HG02588 (cell line): ENCODE data around the gene BSX.

Experiments used
- ATAC-seq: cut with Tn5 transposase; IDR thresholded peaks from one replicate; pipeline ENCODE4 v1.9.1; 2021; ENCODE audit warnings: mild to moderate bottlenecking, moderate library complexity; ENCODE audit not compliant: unreplicated experiment

Gene BSX

GRCh38 chr11:122981388-122982264 is at the start of gene BSX:
Gene BSX (minus strand): TSS chr11:122981834. CDS start chr11:122981671, 163 bp downstream.
- ATAC-seq: no peak

- ATAC-seq: no peak
Measured at GRCh38 chr11:123030517-123030916, 48.9 kb upstream of the BSX start.

GRCh38 chr11:123020968-123021367 is 39.3 kb upstream of the BSX start:
- ATAC-seq: peak; percentile 57

- ATAC-seq: no peak
Measured at GRCh38 chr11:123018702-123019101, 37.1 kb upstream of the BSX start.

GRCh38 chr11:123011510-123011909 is 29.9 kb upstream of the BSX start:
- no peak for ATAC-seq

- no peak for ATAC-seq
Measured at GRCh38 chr11:123006860-123007542, 25.4 kb upstream of the BSX start.

GRCh38 chr11:123000721-123001120 is 19.1 kb upstream of the BSX start:
- ATAC-seq: no peak

GRCh38 chr11:122998727-122999366 is 17.2 kb upstream of the BSX start:
- no peak for ATAC-seq

GRCh38 chr11:122995526-122995925 is 13.9 kb upstream of the BSX start:
- no peak for ATAC-seq

- ATAC-seq: no peak
Measured at GRCh38 chr11:122984186-122985011, 2.8 kb upstream of the BSX start.

GRCh38 chr11:122983438-122984185 is 2.0 kb upstream of the BSX start:
- no peak for ATAC-seq

GRCh38 chr11:122979815-122980595 is 1.6 kb downstream of the BSX start:
- no peak for ATAC-seq

- ATAC-seq: no peak
Measured at GRCh38 chr11:122979103-122979814, 2.4 kb downstream of the BSX start.

GRCh38 chr11:122978299-122978620 is 3.4 kb downstream of the BSX start:
- ATAC-seq: no peak

- ATAC-seq: no peak
Measured at GRCh38 chr11:122977470-122978298, 4.0 kb downstream of the BSX start.

- no peak for ATAC-seq
Measured at GRCh38 chr11:122976734-122977469, 4.7 kb downstream of the BSX start.

GRCh38 chr11:122976061-122976733 is 5.4 kb downstream of the BSX start:
- ATAC-seq: no peak
